Left cardiac atrium (tissue), 4 donors: Measurements from ENCODE around the gene GZMA. TPM values are rescaled to one million over a fixed set of nuclear protein-coding genes. Genes with fewer than 3 reads are reported as not detected.
"Not testable (repeated sequence)": the region's sequence is repeated elsewhere in the genome, so short reads cannot be mapped to it uniquely, and the experiment has no call there.

Experiments used
- ATAC-seq, 2 donors: fragments of 200-7000 bp; cut with Tn5 transposase; one replicate each; pipeline ENCODE4 v1.9.1; 2020; ENCODE audit warnings: mild to moderate bottlenecking in 2 of 2, moderate library complexity in 2 of 2
- DNase-seq: peaks from one replicate; pipeline ENCODE4 v3.0.0-alpha.2; 2020
- intact Hi-C, 2 donors: fragments of 100-400 bp; cut with DNase I; formaldehyde crosslinking; loops; one replicate each; pipeline versions ENCODE4 v1.14.1 to v1.15.1; 2022 to 2023
- total RNA-seq, 2 donors: library from RNA; stranded (reverse); fragmentation: NEBNext Ultra II Directional; extraction: Animal tissue kit (Norgen Biotek cat#: 25700); gene quantifications; one replicate each; pipeline ENCODE4 v1.2.1, GENCODE V29; 2021
- donor health status: DM: no; HTN: yes; CAD: no.
- donor health status: DM: no; HTN: yes; CAD: no; lungs with severe emphysema.
- donor health status: DM: yes; HTN: yes; CAD: no.
- donor health status: Dilated cardiomyopathy.

GZMA gene
- total RNA-seq, 2 donors from 2014 or later = 0.37 to 3.1 TPM

DNA sequence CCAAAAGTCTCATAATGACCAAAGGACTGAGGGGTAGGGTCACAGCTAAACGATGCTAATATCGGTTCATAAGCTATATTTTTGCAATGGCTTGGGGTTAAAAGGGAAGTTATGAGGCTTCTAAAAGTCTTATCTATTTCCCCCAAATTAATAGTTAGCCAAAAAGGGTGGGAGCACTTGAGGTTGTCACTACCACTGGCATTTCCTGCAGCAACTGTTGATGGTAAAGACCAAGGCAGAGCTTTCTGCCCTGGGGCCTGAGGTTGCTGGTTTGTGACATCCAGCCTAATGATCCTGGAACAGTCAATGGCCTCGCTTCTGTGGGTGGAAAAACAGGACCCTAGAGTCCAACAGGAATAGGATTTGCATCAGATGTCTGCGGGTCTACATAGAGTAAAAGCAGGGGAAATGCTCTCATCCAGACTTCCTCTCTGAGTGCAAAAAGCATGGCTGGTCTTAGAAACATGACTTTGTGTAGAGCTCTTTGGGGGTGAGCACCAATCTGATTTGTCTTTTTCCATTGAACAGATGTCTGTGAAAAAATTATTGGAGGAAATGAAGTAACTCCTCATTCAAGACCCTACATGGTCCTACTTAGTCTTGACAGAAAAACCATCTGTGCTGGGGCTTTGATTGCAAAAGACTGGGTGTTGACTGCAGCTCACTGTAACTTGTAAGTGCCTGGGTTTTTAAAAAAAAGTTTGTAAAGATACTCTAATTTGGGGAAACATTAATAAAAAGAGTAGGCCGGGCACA is 2.7 kb downstream of the GZMA start:
- DNase-seq (no peak), ATAC-seq (no peak)
- intact Hi-C loops = no loop called here

DNA sequence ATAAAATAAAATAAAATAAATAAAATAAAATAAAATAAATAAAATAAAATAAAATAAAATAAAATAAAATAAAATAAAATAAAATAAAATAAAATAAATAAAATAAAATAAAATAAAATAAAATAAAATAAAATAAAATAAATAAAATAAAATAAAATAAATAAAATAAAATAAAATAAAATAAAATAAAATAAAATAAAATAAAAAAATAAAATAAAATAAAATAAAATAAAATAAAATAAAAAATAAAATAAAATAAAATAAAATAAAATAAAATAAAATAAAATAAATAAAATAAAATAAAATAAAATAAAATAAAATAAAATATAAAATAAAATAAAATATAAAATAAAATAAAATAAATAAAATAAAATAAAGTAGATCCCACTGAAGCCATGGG is 3.5 kb downstream of the GZMA start:
- DNase-seq, intact Hi-C loops, ATAC-seq: not testable (repeated sequence)

DNA sequence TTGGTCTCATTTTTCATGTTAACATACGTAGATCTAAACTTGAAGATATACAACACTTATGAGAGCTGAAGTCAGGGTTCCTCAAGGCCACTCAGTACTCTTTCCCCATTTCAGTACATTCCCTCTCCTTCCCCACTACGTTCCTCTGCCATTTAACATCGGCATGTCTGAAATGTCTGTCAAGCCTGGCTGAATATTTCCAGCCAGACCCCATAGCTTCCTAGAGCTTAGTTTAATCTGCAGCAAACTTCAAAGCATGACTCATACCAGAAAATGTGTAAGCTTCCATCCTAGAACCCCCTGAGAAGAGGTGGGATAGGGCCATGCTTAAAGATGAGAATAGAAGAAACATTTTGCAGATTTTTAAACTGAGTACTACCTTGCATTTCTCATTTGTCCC is 6.2 kb downstream of the GZMA start:
- no peak for DNase-seq
- intact Hi-C loops = no loop called here
- ATAC-seq = no peak

DNA sequence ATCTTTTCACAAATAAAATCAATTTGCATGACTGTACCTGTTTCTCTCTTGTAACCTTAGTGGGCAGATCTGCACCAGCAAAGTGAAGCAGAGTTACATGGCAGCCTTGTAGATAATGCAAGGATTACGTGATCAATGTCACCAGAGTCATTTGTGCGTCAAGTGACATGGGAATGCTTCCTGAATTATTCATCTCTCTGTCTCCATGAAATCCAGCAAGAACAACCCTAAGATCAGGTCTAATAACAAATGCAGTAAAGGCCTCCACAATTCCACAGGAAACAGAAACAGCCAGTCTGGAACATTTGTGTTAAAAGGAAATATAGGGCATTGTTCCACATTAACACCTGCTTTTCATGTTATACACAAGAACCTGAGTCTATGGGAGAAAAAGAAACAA is 7.8 kb downstream of the GZMA start:
- intact Hi-C loops = no loop called here
- ATAC-seq (no peak), DNase-seq (no peak)

DNA sequence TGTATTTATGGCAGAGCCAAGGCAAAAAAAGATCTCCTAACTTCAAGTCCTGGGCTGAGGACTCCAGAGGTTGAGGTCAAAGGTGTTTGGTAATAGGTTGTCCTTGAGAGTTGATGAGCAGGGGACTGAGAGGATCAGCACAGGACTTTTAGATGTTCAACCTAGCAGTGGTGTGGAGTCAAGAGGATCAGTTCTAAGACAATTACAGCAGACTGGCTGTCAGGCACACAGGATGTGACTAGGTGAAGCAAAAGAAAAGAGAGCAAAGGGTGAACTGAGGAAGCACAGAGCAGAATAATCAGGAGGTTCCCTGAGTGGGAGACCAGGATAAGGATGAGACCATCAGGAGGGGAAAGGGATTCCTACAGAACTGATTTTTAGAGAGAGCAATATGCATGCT is 10.9 kb downstream of the GZMA start:
- ATAC-seq = no peak
- no peak for DNase-seq
- intact Hi-C loops = no loop called here

DNA sequence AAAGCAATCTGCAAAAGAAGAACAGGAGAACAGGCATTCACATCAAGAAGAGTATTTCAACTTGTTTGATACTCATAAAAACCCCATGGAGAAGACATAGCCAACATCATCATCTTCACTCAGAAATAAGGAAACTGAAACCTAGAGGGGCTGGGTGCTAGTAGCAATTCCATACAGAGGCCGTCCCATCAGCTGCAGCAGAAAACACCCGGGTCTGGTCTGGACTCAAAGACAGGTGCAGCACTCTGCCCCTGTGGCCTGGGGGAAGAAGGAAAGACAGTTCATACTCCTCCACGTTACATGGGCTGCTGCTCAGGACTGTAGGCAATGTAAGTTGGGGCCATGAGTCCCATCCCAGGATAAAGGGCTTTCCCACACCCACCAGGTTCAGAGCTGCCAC is 11.6 kb downstream of the GZMA start:
- DNase-seq = no peak
- ATAC-seq = no peak
- intact Hi-C loops = no loop called here

DNA sequence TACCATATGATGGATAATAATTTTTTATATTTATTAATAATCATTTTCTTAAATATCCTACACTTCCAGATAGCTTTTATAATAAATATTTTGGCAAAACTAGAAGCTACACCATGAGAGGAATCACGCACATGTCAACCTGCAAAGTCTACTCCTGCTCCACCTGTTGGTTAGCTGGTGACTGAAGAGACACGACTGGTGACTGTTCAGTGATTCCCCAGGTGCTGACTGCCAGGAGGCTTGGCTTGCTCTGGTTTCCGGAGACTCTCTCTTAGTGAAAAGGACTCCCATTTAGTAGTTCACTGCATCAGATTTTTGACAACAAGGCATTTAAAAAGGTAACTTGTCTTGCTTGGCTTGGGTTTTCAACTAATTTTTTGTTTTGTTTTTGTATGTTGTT is 20.9 kb downstream of the GZMA start:
- intact Hi-C loops = no loop called here
- DNase-seq (no peak), ATAC-seq (no peak)

DNA sequence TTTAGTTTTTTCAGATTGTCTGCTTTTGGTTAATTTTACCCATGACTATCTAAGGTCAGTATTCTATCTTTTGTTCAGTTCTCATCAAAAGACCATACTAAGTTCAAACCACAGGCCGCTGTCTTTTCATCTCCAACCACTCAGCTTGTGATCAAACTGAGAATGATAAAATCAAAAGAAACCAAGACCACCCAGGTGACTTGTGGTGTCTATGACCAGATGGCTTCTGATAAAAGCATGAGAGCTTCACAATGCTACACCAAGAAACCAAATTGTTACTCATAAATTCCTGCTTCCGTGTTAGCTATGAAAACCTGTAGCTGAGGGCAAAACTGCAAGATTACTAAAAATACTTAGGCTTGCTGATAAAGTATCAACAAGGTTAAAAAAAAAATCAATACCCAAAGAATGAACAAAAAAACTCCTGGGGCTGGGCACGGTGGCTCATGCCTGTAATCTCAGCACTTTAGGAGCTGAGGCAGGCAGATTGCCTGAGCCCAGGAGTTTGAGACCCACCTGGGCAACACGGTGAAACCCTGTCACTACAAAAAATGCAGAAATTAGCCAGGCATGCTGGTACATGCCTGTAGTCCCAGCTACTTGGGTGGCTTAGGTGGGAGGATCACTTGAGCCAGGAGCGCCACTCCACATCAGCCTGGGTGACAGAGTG is 31.7 kb downstream of the GZMA start:
- ATAC-seq (no peak), DNase-seq (no peak)
- intact Hi-C loops = no loop called here

DNA sequence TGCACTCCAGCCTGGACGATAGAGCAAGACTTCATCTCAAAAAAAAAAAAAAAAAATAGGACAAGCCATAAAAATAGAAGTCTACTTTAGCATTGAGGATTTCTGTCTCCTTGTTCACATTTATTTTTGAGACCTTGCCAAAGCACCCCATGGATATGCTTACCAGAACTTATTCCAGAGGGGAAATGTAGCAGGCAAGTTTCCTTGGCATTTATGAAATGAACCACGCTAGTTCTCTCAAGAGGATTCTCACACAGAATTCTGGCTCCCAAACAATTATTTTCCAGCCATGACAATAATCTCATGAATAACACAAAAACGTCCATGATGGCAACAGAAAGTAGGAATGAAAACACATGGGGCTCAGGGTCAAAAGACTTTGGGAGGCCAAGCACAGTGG is 34.1 kb downstream of the GZMA start:
- intact Hi-C loops = no loop called here
- DNase-seq (no peak), ATAC-seq (no peak)

DNA sequence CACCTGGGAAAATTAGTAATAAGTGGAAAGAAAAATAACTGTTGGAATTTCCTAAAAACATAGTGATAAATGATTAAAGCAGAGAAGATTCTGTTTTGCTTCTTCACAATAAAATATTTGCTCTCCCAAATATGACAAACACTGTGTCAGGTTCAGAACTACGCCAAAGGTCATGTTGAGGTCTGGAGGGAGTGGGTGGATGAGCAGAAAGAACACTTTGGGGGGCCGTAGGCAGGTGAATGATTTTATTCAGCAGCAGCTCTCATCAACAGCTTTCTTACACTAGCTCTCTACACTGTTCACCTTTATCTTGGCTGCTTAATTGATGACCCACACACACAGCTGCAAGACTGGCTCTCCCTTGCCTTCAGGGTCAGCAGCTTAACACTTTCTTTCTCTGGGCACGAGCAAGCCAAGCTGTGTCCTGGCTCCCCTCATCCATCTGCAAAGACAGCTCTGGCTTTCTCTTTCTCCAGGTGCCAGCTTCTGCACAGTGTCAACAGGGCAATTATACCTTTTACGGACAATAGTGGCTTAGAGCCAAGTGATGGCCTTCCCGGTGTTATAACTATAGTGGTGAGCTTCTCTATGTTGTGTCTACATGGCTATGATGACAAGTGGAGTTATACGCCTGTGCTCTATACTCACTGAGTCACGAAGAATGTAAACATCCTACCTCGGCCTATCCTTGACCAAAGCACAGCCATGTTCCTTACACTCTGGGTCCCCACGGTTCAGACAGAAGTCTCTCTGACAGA is 38.6 kb downstream of the GZMA start:
- DNase-seq (no peak), ATAC-seq (no peak)
- intact Hi-C loops = loop anchor here in 1 of 2 donors (10.0 kb wide), 1 partner anchor 196 kb away; no protein-coding TSS in a partner anchor

DNA sequence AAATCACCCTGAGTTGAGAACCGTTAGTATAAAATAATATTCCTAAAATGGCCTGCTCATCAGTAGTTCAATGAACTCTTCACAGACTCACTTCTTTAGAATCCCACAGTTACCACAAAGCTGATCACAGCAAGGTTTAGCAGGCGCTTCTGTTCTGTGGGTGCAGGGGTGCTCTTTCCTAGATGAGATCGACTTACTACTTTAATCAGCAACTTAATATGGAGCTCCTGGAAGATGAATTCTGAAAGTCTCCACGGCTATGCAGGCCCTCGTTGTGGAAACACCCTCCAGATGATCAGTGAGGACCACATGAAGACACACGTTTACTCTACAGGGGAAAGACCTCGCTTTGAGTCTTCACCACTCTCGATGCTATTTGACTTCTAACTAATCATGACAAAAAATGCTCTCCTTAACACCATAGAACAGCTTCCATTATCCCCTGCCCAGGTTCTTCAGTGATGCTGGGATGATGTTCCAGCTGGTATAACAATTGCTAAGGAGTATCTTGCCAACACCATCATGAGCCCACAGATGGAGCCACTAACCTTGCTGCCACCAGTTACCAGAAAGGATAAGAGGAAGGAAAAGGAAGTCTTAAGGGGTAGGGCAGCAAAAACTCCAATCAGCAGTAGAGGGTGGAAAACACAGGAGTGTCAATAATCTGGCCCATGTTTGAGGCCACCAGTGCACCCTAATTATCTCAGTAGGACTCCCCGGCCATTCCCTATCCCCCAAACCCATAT is 39.7 kb downstream of the GZMA start:
- ATAC-seq (no peak), DNase-seq (no peak)
- intact Hi-C loops = loop anchor here in 1 of 2 donors (10.0 kb wide), 1 partner anchor 197 kb away; no protein-coding TSS in a partner anchor

DNA sequence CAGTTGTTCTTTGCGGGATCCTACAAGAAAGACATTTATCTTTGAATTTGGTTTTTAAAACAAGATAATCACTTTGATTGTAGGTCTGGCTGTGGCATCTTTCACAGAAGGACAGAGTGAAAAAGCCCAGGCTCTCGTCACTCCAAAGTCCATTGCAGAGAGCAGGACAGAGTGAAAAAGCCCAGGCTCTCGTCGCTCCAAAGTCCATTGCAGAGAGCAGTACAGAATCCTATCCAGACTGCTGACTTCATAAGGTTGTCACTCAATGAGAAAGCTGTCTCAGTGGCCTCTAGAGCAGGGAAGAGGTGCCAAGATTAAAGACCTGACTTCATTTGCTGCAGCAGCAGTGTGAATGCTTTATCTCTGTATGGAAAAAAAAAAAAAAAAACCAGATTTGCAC is 41.2 kb downstream of the GZMA start:
- DNase-seq = no peak
- intact Hi-C loops = loop anchor here (2.0 to 10.0 kb wide), 3 partner anchors 199 to 237 kb away; no protein-coding TSS in a partner anchor
- no peak for ATAC-seq

DNA sequence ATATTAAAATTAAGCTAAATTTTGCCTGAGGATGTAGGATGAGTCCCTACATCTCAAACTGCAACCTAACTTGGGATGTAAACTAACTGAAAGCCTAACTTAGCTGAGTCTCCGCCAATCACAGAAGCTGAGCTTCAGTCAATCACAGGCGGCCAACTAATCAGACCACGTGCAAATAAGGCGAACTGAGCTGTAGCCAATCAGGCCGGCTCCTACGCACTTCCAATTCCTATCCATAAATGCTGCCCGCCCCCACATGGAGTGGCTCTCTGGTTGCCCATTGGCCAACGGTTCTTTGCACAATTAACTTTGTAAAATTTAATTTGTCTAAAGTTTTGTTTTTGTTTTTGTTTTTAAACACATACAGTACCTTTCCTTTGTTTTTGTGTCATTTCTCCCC is 43.6 kb downstream of the GZMA start:
- ATAC-seq = no peak
- intact Hi-C loops = loop anchor here in 1 of 2 donors (10.0 kb wide), 1 partner anchor 201 kb away; no protein-coding TSS in a partner anchor
- DNase-seq = no peak

DNA sequence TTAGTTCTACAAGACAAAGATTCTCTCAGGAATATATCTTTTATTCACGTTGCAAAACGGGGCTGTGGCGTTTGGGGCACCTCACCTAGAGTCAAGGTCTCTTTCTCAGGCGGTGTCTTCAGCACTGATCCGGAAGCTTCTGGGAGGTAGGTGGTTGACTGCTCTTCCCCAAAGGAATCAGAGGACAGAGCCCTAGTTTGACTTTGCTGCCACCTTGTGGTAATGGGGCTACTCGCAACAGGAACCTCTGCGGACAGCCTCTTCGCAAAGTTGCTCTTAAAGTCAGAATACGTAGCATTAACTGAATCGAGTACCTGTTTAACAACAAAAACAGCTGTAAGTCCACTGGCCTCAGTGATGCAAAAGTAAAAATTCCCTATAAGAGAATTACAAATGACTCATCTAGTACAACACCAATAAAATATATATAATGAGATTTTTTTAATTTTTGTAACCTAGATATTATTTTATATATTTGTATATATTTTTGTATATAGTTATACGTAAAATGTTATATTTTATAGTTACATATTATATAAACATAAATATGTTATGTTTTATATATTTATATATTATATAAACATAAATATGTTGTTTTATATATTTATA is 44.2 kb downstream of the GZMA start:
- ATAC-seq = peak; percentile 79 to 93
- peak; percentile 76 for DNase-seq
- intact Hi-C loops = loop anchor here in 1 of 2 donors (10.0 kb wide), 1 partner anchor 202 kb away; no protein-coding TSS in a partner anchor

DNA sequence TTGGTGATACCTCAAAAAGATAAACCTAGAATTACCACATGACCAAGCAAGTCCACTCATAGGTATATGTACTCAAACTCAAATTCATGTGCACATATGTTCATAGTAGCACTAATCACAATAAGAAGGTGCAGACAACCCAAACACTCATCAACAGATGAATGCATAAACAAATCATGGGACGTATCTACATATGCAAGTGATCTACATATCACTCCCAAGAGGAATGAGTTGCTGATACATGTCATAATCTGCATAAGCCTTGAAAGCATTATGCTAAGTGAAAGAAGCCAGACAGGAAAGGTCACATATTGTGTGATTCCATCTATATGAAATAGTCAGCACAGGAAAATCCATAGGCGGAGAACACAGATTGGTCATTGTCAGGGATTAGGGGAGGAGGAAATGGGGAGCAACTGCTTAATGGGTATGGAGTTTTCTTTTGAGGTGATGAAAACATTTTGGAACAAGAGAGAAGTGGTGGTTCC is 46.9 kb downstream of the GZMA start:
- intact Hi-C loops = loop anchor here in 1 of 2 donors (10.0 kb wide), 1 partner anchor 205 kb away; no protein-coding TSS in a partner anchor
- ATAC-seq (no peak), DNase-seq (no peak)

DNA sequence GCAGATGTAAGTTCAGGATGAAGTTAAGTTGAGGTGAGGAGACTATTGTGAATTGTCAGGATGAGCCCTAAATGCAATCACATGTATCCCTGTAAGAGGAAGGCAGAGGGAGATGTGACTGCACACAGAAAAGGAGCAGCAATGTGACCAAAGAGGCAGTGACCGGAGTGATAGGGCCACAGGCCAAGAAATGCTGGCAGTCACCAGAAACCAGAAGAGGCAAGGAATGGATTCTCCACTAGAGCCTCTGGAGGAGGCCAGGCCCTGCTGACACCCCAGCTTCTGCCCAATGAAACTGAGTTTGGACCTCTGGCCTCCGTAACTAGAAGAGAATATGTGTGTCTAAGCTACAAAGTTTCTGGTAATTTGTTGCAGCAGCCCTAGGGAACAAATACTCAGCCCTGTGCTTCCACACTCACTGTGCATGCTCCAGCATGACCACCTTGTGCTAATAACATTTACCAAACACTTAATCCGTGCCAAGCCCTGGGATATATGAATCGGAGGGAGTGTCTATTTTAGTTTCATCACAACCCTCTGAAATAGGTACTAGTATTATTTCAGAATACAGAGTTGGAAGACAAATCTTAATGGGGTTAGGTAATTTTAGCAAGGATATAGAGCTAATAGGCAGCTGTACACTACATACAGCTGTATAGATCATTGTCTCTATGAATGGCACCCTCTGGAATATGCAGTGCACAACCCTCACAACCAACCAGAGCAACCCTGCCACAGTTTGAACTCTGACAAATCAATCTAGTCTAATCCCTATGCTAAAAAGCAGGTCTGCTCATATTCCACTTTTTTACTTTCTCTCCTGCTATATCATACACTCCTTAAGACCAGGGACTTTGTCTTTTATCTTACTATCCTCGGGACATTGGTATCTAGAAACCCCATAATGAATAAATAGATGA is 49.7 kb downstream of the GZMA start:
- intact Hi-C loops = loop anchor here in 1 of 2 donors (10.0 kb wide), 1 partner anchor 637 kb away; the partner anchor contains the start of gene SNX18
- ATAC-seq = no peak
- no peak for DNase-seq

DNA sequence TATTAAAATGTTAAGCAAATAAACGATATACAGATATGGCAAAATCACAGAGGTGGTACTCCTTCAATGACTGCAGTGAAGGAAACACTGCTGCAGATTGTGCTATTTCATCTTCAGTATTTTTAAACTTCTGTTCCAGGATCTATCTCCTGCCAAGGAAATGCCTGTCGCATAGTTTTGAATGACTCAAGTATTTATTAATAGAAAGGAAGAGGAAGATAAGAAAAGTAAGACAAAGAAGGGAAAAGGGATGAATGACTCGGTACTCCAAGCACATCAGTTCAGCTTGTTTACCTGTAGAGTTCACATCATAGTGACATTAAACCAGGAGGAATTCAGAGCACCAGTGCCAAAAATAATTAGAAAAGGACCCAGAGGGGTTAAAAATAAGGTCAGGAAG is 52.4 kb downstream of the GZMA start:
- DNase-seq = no peak
- ATAC-seq = no peak
- intact Hi-C loops = loop anchor here in 1 of 2 donors (10.0 kb wide), 1 partner anchor 640 kb away; the partner anchor contains the start of gene SNX18
